IMR-90 (cell line): ENCODE results near the gene SRCAP. TPM values are rescaled to one million over a fixed set of nuclear protein-coding genes. Genes with fewer than 3 reads are reported as not detected.

Experiments used
- ATAC-seq: fragments of 200-7000 bp; cut with Tn5 transposase; 2 replicates; pipeline ENCODE4 v1.9.1; 2020; ENCODE audit warnings: low read depth, mild to moderate bottlenecking, moderate library complexity
- BruUV-seq: library from RNA; stranded (reverse); fragments of 400-500 nt; replicated peaks from 2 replicates; lab custom pipeline; 2021; lab: Mats Ljungman, UMichigan
- CTCF ChIA-PET: fragments of 300-600 bp; formaldehyde crosslinking; extraction: SDS; loops from one replicate; lab custom pipeline; 2021; ENCODE audit warnings: antibody characterized with exemption; lab: Yijun Ruan, JAX
- POLR2A ChIA-PET: fragments of 300-600 bp; sonication (Branson Sonifier 250); formaldehyde crosslinking; loops from one replicate; lab custom pipeline; 2022; ENCODE audit warnings: antibody characterized with exemption; ENCODE audit not compliant: unreplicated experiment; lab: Charles Lee
- DNase-seq: peaks from one replicate; pipeline ENCODE4 v3.0.0; 2013
- H2AFZ ChIP-seq: replicated peaks from 2 replicates; pipeline ENCODE3; 2013; ENCODE audit warnings: low read length, mild to moderate bottlenecking; ENCODE audit not compliant: poor library complexity
- H2AK5ac ChIP-seq: 2 replicates; pipeline ENCODE4 v1.6.1; 2013; ENCODE audit warnings: low read depth, low read length, inconsistent platforms
- H2AK9ac ChIP-seq: replicated peaks from 2 replicates; pipeline ENCODE3; 2013; ENCODE audit warnings: mild to moderate bottlenecking, low read depth, low read length, moderate library complexity; ENCODE audit not compliant: poor library complexity
- H2BK120ac ChIP-seq: 2 replicates; pipeline ENCODE4 v1.6.1; 2013; ENCODE audit warnings: low read depth, low read length, inconsistent platforms
- H2BK15ac ChIP-seq: 3 replicates; pipeline ENCODE4 v1.6.1; 2013; ENCODE audit warnings: low read depth, low read length, inconsistent platforms
- H2BK20ac ChIP-seq: 2 replicates; pipeline ENCODE4 v1.6.1; 2013; ENCODE audit warnings: low read depth, mild to moderate bottlenecking, inconsistent platforms, low read length, moderate library complexity
- H2BK5ac ChIP-seq: 2 replicates; pipeline ENCODE4 v1.6.1; 2013; ENCODE audit warnings: mild to moderate bottlenecking, low read depth, low read length, inconsistent platforms; ENCODE audit not compliant: poor library complexity, severe bottlenecking
- H3K14ac ChIP-seq: replicated peaks from 2 replicates; pipeline ENCODE4 v1.6.1; 2013; ENCODE audit warnings: low read depth, low read length, inconsistent platforms
- H3K18ac ChIP-seq: 2 replicates; pipeline ENCODE4 v1.6.1; 2013; ENCODE audit warnings: low read depth, low read length, control low read depth
- H3K23ac ChIP-seq: 2 replicates; pipeline ENCODE4 v1.6.1; 2013; ENCODE audit warnings: low read depth, low read length, inconsistent platforms
- H3K27ac ChIP-seq: 2 replicates; pipeline ENCODE4 v1.5.1; 2013; ENCODE audit warnings: mild to moderate bottlenecking, control low read depth, low read length; ENCODE audit not compliant: insufficient read depth
- H3K27me3 ChIP-seq: 2 replicates; pipeline ENCODE4 v1.6.1; 2013; ENCODE audit warnings: low read length; ENCODE audit not compliant: control insufficient read depth, insufficient read depth
- H3K36me3 ChIP-seq: 2 replicates; pipeline ENCODE4 v1.6.1; 2013; ENCODE audit warnings: low read length, mixed read lengths; ENCODE audit not compliant: control insufficient read depth, insufficient read depth
- H3K4ac ChIP-seq: 2 replicates; pipeline ENCODE4 v1.6.1; 2013; ENCODE audit warnings: low read depth, low read length, inconsistent platforms
- H3K4me1 ChIP-seq: 2 replicates; pipeline ENCODE4 v1.6.1; 2013; ENCODE audit warnings: low read length, mixed read lengths; ENCODE audit not compliant: control insufficient read depth, insufficient read depth
- H3K4me2 ChIP-seq: 2 replicates; pipeline ENCODE4 v1.6.1; 2013; ENCODE audit warnings: low read depth, mild to moderate bottlenecking, control low read depth, low read length, moderate library complexity
- H3K4me3 ChIP-seq: 2 replicates; pipeline ENCODE4 v1.5.1; 2013; ENCODE audit warnings: low read depth, mild to moderate bottlenecking, control low read depth, low read length, moderate library complexity; ENCODE audit not compliant: insufficient read depth
- H3K56ac ChIP-seq: 2 replicates; pipeline ENCODE4 v1.6.1; 2013; ENCODE audit warnings: low read length, inconsistent platforms; ENCODE audit not compliant: insufficient read depth; ENCODE audit errors: extremely low read depth
- H3K79me1 ChIP-seq, 2 experiments: 2 replicates each; pipeline ENCODE4 v1.6.1; 2013; ENCODE audit warnings: low read length in 2 of 2, inconsistent platforms in 1 of 2, low read depth in 1 of 2
- H3K9ac ChIP-seq: 2 replicates; pipeline ENCODE4 v1.6.1; 2013; ENCODE audit warnings: low read depth, low read length, control low read depth
- H3K9me1 ChIP-seq: 2 replicates; pipeline ENCODE4 v1.6.1; 2013; ENCODE audit warnings: low read length, inconsistent platforms; ENCODE audit not compliant: insufficient read depth
- H3K9me3 ChIP-seq: 2 replicates; pipeline ENCODE4 v1.6.1; 2013; ENCODE audit warnings: low read length; ENCODE audit not compliant: control insufficient read depth, insufficient read depth
- H4K20me1 ChIP-seq: 2 replicates; pipeline ENCODE4 v1.6.1; 2013; ENCODE audit warnings: low read length, inconsistent platforms; ENCODE audit not compliant: insufficient read depth
- H4K5ac ChIP-seq: 2 replicates; pipeline ENCODE4 v1.6.1; 2013; ENCODE audit warnings: mild to moderate bottlenecking, low read depth, low read length, control low read depth
- H4K8ac ChIP-seq, 2 experiments: 2 replicates each; pipeline ENCODE4 v1.6.1; 2013; ENCODE audit warnings: low read depth in 2 of 2, low read length in 2 of 2, control low read depth in 1 of 2, inconsistent platforms in 1 of 2
- H4K91ac ChIP-seq: 2 replicates; pipeline ENCODE4 v1.6.1; 2013; ENCODE audit warnings: low read depth, low read length, inconsistent platforms; ENCODE audit not compliant: insufficient read depth
- BHLHE40 ChIP-seq: fragments of 150-350 bp; IDR thresholded peaks from 2 replicates; pipeline ENCODE4 v1.6.1; 2016; ENCODE audit warnings: mild to moderate bottlenecking, low read depth, low read length
- CEBPB ChIP-seq: IDR thresholded peaks from 2 replicates; pipeline ENCODE4 v1.6.1; 2012; ENCODE audit warnings: low read depth, low read length, improper control_type of control experiment
- CHD1 ChIP-seq: IDR thresholded peaks from 2 replicates; pipeline ENCODE4 v1.6.1; 2012; ENCODE audit warnings: low read depth, low read length, improper control_type of control experiment
- CTCF ChIP-seq: conservative IDR thresholded peaks from 2 replicates; pipeline ENCODE4 v1.5.1; 2012; ENCODE audit warnings: mild to moderate bottlenecking, low read depth, low read length, improper control_type of control experiment
- ELK1 ChIP-seq: fragments of 150-350 bp; IDR thresholded peaks from 2 replicates; pipeline ENCODE4 v1.6.1; 2016; ENCODE audit warnings: low read depth, mild to moderate bottlenecking, low read length, moderate library complexity, borderline replicate concordance
- FOS ChIP-seq: fragments of 150-350 bp; IDR thresholded peaks from 2 replicates; pipeline ENCODE4 v1.6.1; 2016; ENCODE audit warnings: low read depth, low read length
- MAFK ChIP-seq: IDR thresholded peaks from 2 replicates; pipeline ENCODE4 v1.6.1; 2012; ENCODE audit warnings: low read depth, low read length, improper control_type of control experiment
- MAZ ChIP-seq: IDR thresholded peaks from 2 replicates; pipeline ENCODE4 v1.6.1; 2012; ENCODE audit warnings: low read depth, mild to moderate bottlenecking, low read length, improper control_type of control experiment, moderate library complexity, borderline replicate concordance
- NFE2L2 ChIP-seq: fragments of 150-350 bp; IDR thresholded peaks from 2 replicates; pipeline ENCODE4 v1.6.1; 2016; ENCODE audit warnings: low read depth, mild to moderate bottlenecking, low read length
- POLR2A ChIP-seq: IDR thresholded peaks from 2 replicates; pipeline ENCODE4 v1.6.1; 2012; ENCODE audit warnings: mild to moderate bottlenecking, low read depth, low read length
- RCOR1 ChIP-seq: IDR thresholded peaks from 2 replicates; pipeline ENCODE4 v1.6.1; 2012; ENCODE audit warnings: mild to moderate bottlenecking, low read length, improper control_type of control experiment; ENCODE audit not compliant: insufficient replicate concordance
- USF2 ChIP-seq: fragments of 150-350 bp; IDR thresholded peaks from 2 replicates; pipeline ENCODE4 v1.6.1; 2017; ENCODE audit warnings: mild to moderate bottlenecking, antibody characterized with exemption, low read length, low read depth
- WGBS, 2 experiments: methylation state at CpG; one replicate each; pipeline versions ENCODE4 v1.1.5 to v1.1.7; 2013; ENCODE audit warnings: missing lambda C conversion rate in 2 of 2; ENCODE audit not compliant: insufficient read length in 1 of 2; ENCODE audit errors: extremely low coverage in 2 of 2; 5-methylcytosine and 5-hydroxymethylcytosine counted together
- dilution Hi-C: fragments of 300-500 bp; cut with HindIII; formaldehyde crosslinking; loops from one replicate; pipeline ENCODE4 v1.14.3; 2018; ENCODE audit warnings: low sequenced_read_pairs; ENCODE audit not compliant: unreplicated experiment
- in situ Hi-C: fragments of 300-500 bp; cut with MboI; formaldehyde crosslinking; loops from 3 replicates; pipeline ENCODE4 v1.14.3; 2019; ENCODE audit warnings: low sequenced_read_pairs, inconsistent platforms, mixed read lengths
- intact Hi-C: fragments of 100-400 bp; cut with micrococcal nuclease; formaldehyde crosslinking; loops from 2 replicates; pipeline ENCODE4 v1.10.0; 2022
- polyA plus RNA-seq, 3 experiments: library from polyadenylated mRNA; depleted of rRNA; stranded (reverse); fragments of >200 nt; gene quantifications; 2 replicates each; pipeline ENCODE4 v1.2.3, GENCODE V29; 2012; ENCODE audit warnings: low replicate concordance in 1 of 3
- total RNA-seq: library from RNA; depleted of rRNA; stranded (reverse); fragments of >200 nt; gene quantifications from 2 replicates; pipeline ENCODE4 v1.2.3, GENCODE V29; 2012

The SRCAP gene
- total and polyA plus RNA-seq, 2 of the 4 experiments (the other 2 are of a cell fraction): 4.5 to 8.2 TPM

GRCh38 chr16:30660424-30661261 is 38.3 kb upstream of the SRCAP start (continued):
- no peak for TF ChIP-seq FOS
- no peak for TF ChIP-seq CEBPB

- H3K18ac ChIP-seq: no peak overlapping the region
- no peak overlapping the region for H3K23ac ChIP-seq
- H2BK15ac ChIP-seq: no peak overlapping the region
- peaks cover 10% of the 10 kb centered on the region; the same call in 1 of the 2 replicates for H3K9me1 ChIP-seq
- H4K5ac ChIP-seq: no peak overlapping the region
- H2BK5ac ChIP-seq: no peak overlapping the region
- H3K4ac ChIP-seq: no peak overlapping the region
- no peak overlapping the region for H2AK9ac ChIP-seq
- no peak overlapping the region for H2AK5ac ChIP-seq
- H3K4me1 ChIP-seq: peaks cover 9% of the 10 kb centered on the region; the same call in 1 of the 2 replicates
- peaks cover 61% of the 10 kb centered on the region for H3K36me3 ChIP-seq
- no peak overlapping the region for H3K4me2 ChIP-seq
- H2BK120ac ChIP-seq: no peak overlapping the region
- ChIA-PET POLR2A (no interaction called here), CTCF (no interaction called here)
- H4K91ac ChIP-seq: no peak overlapping the region
- in situ Hi-C loops: no loop called here
- ATAC-seq: no peak
- H4K20me1 ChIP-seq: peaks cover 57% of the 10 kb centered on the region
- H4K8ac ChIP-seq: no peak overlapping the region
- no TSS peak for BruUV-seq
- H3K27ac ChIP-seq: no peak overlapping the region
- intact Hi-C loops: no loop called here
- H2AFZ ChIP-seq: no peak overlapping the region
- dilution Hi-C loops: no loop called here
- peaks cover 45 to 67% of the 10 kb centered on the region in 2 experiments for H3K79me1 ChIP-seq
- no peak overlapping the region for H3K56ac ChIP-seq
- no peaks in the 10 kb centered on the region for H3K27me3 ChIP-seq
- no peak overlapping the region for H3K14ac ChIP-seq
- DNase-seq: no peak
- no peak overlapping the region for H2BK20ac ChIP-seq
- no peak overlapping the region for H3K4me3 ChIP-seq
- no peak overlapping the region for H3K9ac ChIP-seq
- no peaks in the 10 kb centered on the region for H3K9me3 ChIP-seq
- WGBS, 2 experiments: 92% methylated on average over 7 of the region's 17 CpGs; no CpG with 5 or more reads in 1 of the 2 experiments
- no peak for TF ChIP-seq NFE2L2
- no peak for TF ChIP-seq CEBPB
- TF ChIP-seq USF2: no peak
- TF ChIP-seq RCOR1: no peak
- TF ChIP-seq CHD1: no peak
- no peak for TF ChIP-seq ELK1
- no peak for TF ChIP-seq CTCF
- no peak for TF ChIP-seq BHLHE40
- TF ChIP-seq POLR2A: no peak
- TF ChIP-seq MAZ: no peak
- no peak for TF ChIP-seq FOS
- no peak for TF ChIP-seq MAFK
Measured at GRCh38 chr16:30662449-30662848, 36.5 kb upstream of the SRCAP start.
